Endothelial cell of umbilical vein (primary cell): Measurements from ENCODE around the gene USHBP1.

Experiments used
- CTCF ChIP-seq, 2 donors: IDR thresholded peaks; 1 replicate in 1 of 2; 2 replicates in 1 of 2; pipeline ENCODE4 v1.5.1; 2011; ENCODE audit warnings: low read length in 2 of 2, mild to moderate bottlenecking in 2 of 2, moderate library complexity in 2 of 2, control low read depth in 1 of 2, inconsistent platforms in 1 of 2, low read depth in 1 of 2; ENCODE audit not compliant: insufficient read depth in 1 of 2; ENCODE audit errors: extremely low read depth in 1 of 2
- EZH2 ChIP-seq: IDR thresholded peaks from 2 replicates; pipeline ENCODE4 v1.6.1; 2012; ENCODE audit warnings: borderline replicate concordance, low read depth, mild to moderate bottlenecking, moderate library complexity, low read length, inconsistent platforms; ENCODE audit not compliant: severe bottlenecking

GRCh38 chr19:17205237-17206140, 59.1 kb downstream of the USHBP1 start:
- TF ChIP-seq CTCF (IDR thresholded peaks at IDR 0.05; ENCODE audit: extremely low read depth in 1 of 2, insufficient read depth in 1 of 2, low read depth in 1 of 2, low read length in 2 of 2) = peak; percentile 65 to 83
- TF ChIP-seq EZH2 = no peak
